GM23338 (cell line): Measurements from ENCODE around the gene CCNY. TPM values are rescaled to one million over a fixed set of nuclear protein-coding genes. Genes with fewer than 3 reads are reported as not detected.

Experiments used
- ATAC-seq: fragments of 200-7000 bp; cut with Tn5 transposase; 3 replicates; pipeline ENCODE4 v1.9.1; 2020
- DNase-seq: peaks from one replicate; pipeline ENCODE4 v3.0.0-alpha.2; 2015; ENCODE audit warnings: low spot score
- H2AFZ ChIP-seq: fragments of 200-600 bp; sonication (generic); 2 replicates; pipeline ENCODE4 v1.8.0; 2016; ENCODE audit warnings: antibody characterized with exemption, mild to moderate bottlenecking, moderate library complexity
- H3F3A ChIP-seq: fragments of 200-600 bp; sonication (generic); replicated peaks from 2 replicates; pipeline ENCODE4 v1.8.0; 2017; ENCODE audit warnings: antibody characterized with exemption, mixed run types, low read depth
- H3K27ac ChIP-seq: fragments of 200-600 bp; sonication (generic); 2 replicates; pipeline ENCODE4 v1.6.1; 2016; ENCODE audit warnings: low read depth
- H3K27me3 ChIP-seq: fragments of 200-600 bp; sonication (generic); 2 replicates; pipeline ENCODE4 v1.8.0; 2016; ENCODE audit warnings: mild to moderate bottlenecking, mixed run types, moderate library complexity; ENCODE audit not compliant: insufficient read depth
- H3K36me3 ChIP-seq: fragments of 200-600 bp; sonication (generic); 2 replicates; pipeline ENCODE4 v1.8.0; 2016; ENCODE audit warnings: mild to moderate bottlenecking; ENCODE audit not compliant: insufficient read depth
- H3K4me1 ChIP-seq: fragments of 200-600 bp; sonication (generic); 2 replicates; pipeline ENCODE4 v1.8.0; 2016; ENCODE audit warnings: mild to moderate bottlenecking, moderate library complexity; ENCODE audit not compliant: insufficient read depth
- H3K4me2 ChIP-seq: fragments of 200-600 bp; sonication (generic); 2 replicates; pipeline ENCODE4 v1.7.1; 2017; ENCODE audit warnings: mixed run types
- H3K4me3 ChIP-seq: fragments of 200-600 bp; sonication (generic); 2 replicates; pipeline ENCODE4 v1.6.1; 2016; ENCODE audit warnings: mixed run types
- H3K79me2 ChIP-seq: fragments of 200-600 bp; sonication (generic); replicated peaks from 2 replicates; pipeline ENCODE4 v1.8.0; 2017; ENCODE audit warnings: mild to moderate bottlenecking; ENCODE audit not compliant: insufficient read depth
- H3K9me2 ChIP-seq: fragments of 200-600 bp; sonication (generic); 2 replicates; pipeline ENCODE4 v1.8.0; 2017; ENCODE audit not compliant: insufficient read depth
- H4K20me1 ChIP-seq: fragments of 200-600 bp; sonication (generic); replicated peaks from 2 replicates; pipeline ENCODE4 v1.8.0; 2017; ENCODE audit warnings: mild to moderate bottlenecking; ENCODE audit not compliant: insufficient read depth
- H3K27ac Mint-ChIP-seq: 2 replicates; pipeline ENCODE4 v1.8.0; 2020; ENCODE audit warnings: inconsistent platforms, mild to moderate bottlenecking, moderate library complexity, mixed read lengths
- H3K27me3 Mint-ChIP-seq: 3 replicates; pipeline ENCODE4 v1.8.0; 2022; ENCODE audit warnings: low read depth, mild to moderate bottlenecking, moderate library complexity, mixed read lengths, inconsistent platforms; ENCODE audit not compliant: insufficient read depth, poor library complexity
- H3K36me3 Mint-ChIP-seq: 3 replicates; pipeline ENCODE4 v1.8.0; 2021; ENCODE audit warnings: low read depth, mild to moderate bottlenecking, inconsistent platforms, moderate library complexity, mixed read lengths
- H3K4me1 Mint-ChIP-seq: 3 replicates; pipeline ENCODE4 v1.8.0; 2020; ENCODE audit warnings: mild to moderate bottlenecking, inconsistent platforms, mixed read lengths
- H3K4me3 Mint-ChIP-seq: 3 replicates; pipeline ENCODE4 v1.8.0; 2021; ENCODE audit warnings: moderate library complexity, mild to moderate bottlenecking, inconsistent platforms, mixed read lengths
- H3K9me3 Mint-ChIP-seq: 3 replicates; pipeline ENCODE4 v1.8.0; 2020; ENCODE audit warnings: moderate library complexity, mild to moderate bottlenecking, inconsistent platforms, mixed read lengths
- CREB1 ChIP-seq: fragments of 250-450 bp; sonication (Bioruptor Pico); IDR thresholded peaks from 2 replicates; pipeline ENCODE4 v1.5.0; 2020; ENCODE audit warnings: low read depth, mild to moderate bottlenecking, moderate library complexity
- EZH2 ChIP-seq: fragments of 200-600 bp; sonication (generic); IDR thresholded peaks from one replicate; pipeline ENCODE4 v1.8.0; 2017; ENCODE audit warnings: antibody characterized with exemption, mild to moderate bottlenecking, low read depth; ENCODE audit not compliant: unreplicated experiment
- EZH2phosphoT487 ChIP-seq: fragments of 200-600 bp; sonication (generic); IDR thresholded peaks from one replicate; pipeline ENCODE4 v1.8.1; 2018; ENCODE audit warnings: antibody characterized with exemption; ENCODE audit not compliant: unreplicated experiment
- JUNB ChIP-seq: IDR thresholded peaks from one replicate; pipeline ENCODE4 v1.6.1; 2016; ENCODE audit warnings: antibody characterized with exemption; ENCODE audit not compliant: unreplicated experiment
- NANOG ChIP-seq: IDR thresholded peaks from 2 replicates; pipeline ENCODE4 v1.6.1; 2016; ENCODE audit warnings: antibody characterized with exemption, borderline replicate concordance
- POLR2AphosphoS5 ChIP-seq: IDR thresholded peaks from 2 replicates; pipeline ENCODE4 v1.6.1; 2016; ENCODE audit warnings: antibody characterized with exemption, low read depth
- STAT1 ChIP-seq: IDR thresholded peaks from one replicate; pipeline ENCODE4 v1.6.1; 2016; ENCODE audit warnings: antibody characterized with exemption; ENCODE audit not compliant: unreplicated experiment
- ZNF114 ChIP-seq: fragments of 250-450 bp; sonication (Bioruptor Pico); IDR thresholded peaks from 2 replicates; pipeline ENCODE4 v1.5.0; 2020; ENCODE audit warnings: mild to moderate bottlenecking, moderate library complexity
- ZNF331 ChIP-seq: fragments of 250-450 bp; sonication (Bioruptor Pico); IDR thresholded peaks from 2 replicates; pipeline ENCODE4 v1.5.0; 2020; ENCODE audit warnings: low read depth, mild to moderate bottlenecking, moderate library complexity
- polyA plus RNA-seq: library from polyadenylated mRNA; unstranded; fragments of >200 nt; fragmentation: Nextera tagmentation; extraction: Ambion mirVana; gene quantifications from 2 replicates; pipeline ENCODE4 v1.2.1, GENCODE V29; 2016
- total RNA-seq: library from RNA; depleted of rRNA; stranded (reverse); fragments of >200 nt; shearing (Covaris generic); gene quantifications from 2 replicates; pipeline ENCODE4 v1.2.3, GENCODE V29; 2014
- TF ChIP-seq, protein P1 (sequence below), 2 experiments: fragments of 200-600 bp in 1 of 2; sonication (generic) in 1 of 2; conservative IDR thresholded peaks; 2 replicates each; pipeline versions ENCODE4 v1.5.1 to v1.6.1; 2016 to 2017; ENCODE audit warnings: antibody characterized with exemption in 2 of 2, low read depth in 2 of 2, mild to moderate bottlenecking in 2 of 2, moderate library complexity in 1 of 2
- TF ChIP-seq, protein P2 (sequence below): IDR thresholded peaks from one replicate; pipeline ENCODE4 v1.6.1; 2018; ENCODE audit warnings: antibody characterized with exemption; ENCODE audit not compliant: unreplicated experiment
- TF ChIP-seq, protein P3 (sequence below): fragments of 250-450 bp; sonication (Bioruptor Pico); IDR thresholded peaks from 2 replicates; pipeline ENCODE4 v1.5.0; 2020; ENCODE audit warnings: mild to moderate bottlenecking, moderate library complexity
- TF ChIP-seq, protein P4 (sequence below): IDR thresholded peaks from 2 replicates; pipeline ENCODE4 v1.6.1; 2016; ENCODE audit warnings: antibody characterized with exemption

CCNY gene
- total and polyA plus RNA-seq, 2 experiments from 2014 or later: 14.2 to 29.0 TPM

DNA sequence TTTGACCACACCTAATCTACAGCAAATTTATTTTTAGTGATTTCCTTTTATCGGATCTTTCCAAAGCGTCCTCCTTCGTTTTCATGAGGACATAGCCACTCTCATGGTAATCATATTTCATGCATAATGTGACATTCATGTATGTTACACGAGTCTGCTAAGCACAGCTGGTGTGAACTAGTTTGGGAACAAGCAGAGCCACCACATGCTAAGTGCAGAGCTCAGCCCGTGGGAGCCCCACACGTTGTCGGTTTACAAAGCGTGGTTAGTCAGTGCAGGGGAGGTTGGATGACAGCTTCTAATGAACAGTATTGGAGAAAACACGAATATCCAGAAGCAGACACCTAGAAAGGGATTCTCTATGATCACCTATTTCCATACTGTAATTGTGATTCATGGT, 190.4 kb downstream of the CCNY start (continued):
- TF ChIP-seq, protein P1, sequence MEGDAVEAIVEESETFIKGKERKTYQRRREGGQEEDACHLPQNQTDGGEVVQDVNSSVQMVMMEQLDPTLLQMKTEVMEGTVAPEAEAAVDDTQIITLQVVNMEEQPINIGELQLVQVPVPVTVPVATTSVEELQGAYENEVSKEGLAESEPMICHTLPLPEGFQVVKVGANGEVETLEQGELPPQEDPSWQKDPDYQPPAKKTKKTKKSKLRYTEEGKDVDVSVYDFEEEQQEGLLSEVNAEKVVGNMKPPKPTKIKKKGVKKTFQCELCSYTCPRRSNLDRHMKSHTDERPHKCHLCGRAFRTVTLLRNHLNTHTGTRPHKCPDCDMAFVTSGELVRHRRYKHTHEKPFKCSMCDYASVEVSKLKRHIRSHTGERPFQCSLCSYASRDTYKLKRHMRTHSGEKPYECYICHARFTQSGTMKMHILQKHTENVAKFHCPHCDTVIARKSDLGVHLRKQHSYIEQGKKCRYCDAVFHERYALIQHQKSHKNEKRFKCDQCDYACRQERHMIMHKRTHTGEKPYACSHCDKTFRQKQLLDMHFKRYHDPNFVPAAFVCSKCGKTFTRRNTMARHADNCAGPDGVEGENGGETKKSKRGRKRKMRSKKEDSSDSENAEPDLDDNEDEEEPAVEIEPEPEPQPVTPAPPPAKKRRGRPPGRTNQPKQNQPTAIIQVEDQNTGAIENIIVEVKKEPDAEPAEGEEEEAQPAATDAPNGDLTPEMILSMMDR (conservative IDR thresholded peaks at IDR 0.05; ENCODE audit: low read depth in 2 of 2): no peak
- TF ChIP-seq STAT1 (no peak), EZH2 (no peak), ZNF331 (CRISPR knock-in tag) (no peak), CREB1 (CRISPR knock-in tag) (no peak)
- TF ChIP-seq, protein P2, sequence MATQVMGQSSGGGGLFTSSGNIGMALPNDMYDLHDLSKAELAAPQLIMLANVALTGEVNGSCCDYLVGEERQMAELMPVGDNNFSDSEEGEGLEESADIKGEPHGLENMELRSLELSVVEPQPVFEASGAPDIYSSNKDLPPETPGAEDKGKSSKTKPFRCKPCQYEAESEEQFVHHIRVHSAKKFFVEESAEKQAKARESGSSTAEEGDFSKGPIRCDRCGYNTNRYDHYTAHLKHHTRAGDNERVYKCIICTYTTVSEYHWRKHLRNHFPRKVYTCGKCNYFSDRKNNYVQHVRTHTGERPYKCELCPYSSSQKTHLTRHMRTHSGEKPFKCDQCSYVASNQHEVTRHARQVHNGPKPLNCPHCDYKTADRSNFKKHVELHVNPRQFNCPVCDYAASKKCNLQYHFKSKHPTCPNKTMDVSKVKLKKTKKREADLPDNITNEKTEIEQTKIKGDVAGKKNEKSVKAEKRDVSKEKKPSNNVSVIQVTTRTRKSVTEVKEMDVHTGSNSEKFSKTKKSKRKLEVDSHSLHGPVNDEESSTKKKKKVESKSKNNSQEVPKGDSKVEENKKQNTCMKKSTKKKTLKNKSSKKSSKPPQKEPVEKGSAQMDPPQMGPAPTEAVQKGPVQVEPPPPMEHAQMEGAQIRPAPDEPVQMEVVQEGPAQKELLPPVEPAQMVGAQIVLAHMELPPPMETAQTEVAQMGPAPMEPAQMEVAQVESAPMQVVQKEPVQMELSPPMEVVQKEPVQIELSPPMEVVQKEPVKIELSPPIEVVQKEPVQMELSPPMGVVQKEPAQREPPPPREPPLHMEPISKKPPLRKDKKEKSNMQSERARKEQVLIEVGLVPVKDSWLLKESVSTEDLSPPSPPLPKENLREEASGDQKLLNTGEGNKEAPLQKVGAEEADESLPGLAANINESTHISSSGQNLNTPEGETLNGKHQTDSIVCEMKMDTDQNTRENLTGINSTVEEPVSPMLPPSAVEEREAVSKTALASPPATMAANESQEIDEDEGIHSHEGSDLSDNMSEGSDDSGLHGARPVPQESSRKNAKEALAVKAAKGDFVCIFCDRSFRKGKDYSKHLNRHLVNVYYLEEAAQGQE: no peak

DNA sequence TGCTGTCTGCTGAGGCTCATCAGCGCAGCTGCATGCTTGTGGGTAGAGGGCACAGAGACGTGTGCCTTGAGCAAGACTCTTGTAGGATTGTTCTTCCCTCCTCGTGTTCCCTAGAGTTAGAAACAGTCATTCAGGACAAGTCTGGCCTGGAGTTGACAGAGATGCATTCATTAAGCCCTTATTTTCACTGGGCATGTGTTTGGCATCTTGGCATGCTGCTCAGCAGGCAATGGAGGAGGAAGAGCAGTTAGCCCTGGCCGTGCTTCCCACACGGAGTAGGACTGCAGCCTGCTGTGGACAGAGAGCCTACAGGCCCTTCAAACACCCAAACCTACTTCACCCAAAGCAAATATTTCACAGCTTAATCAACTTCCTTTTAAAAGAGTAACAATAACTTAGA, 195.8 kb downstream of the CCNY start:
- ATAC-seq (no peak), DNase-seq (no peak)
- Histone ChIP-seq H3K4me1 (peaks cover 9% of the 10 kb centered on the region), H3K27ac (no peak overlapping the region), H3K79me2 (no peaks in the 10 kb centered on the region), H2AFZ (no peak overlapping the region), H4K20me1 (no peaks in the 10 kb centered on the region; the same call in 1 of the 2 replicates), H3K9me2 (no peaks in the 10 kb centered on the region), H3F3A (no peaks in the 10 kb centered on the region), H3K27me3 (no peaks in the 10 kb centered on the region), H3K36me3 (peaks cover 4% of the 10 kb centered on the region; the same call in 1 of the 2 replicates), H3K4me2 (no peak overlapping the region), H3K4me3 (no peak overlapping the region)
- TF ChIP-seq NANOG (no peak), STAT1 (no peak), ZNF114 (CRISPR knock-in tag) (no peak), EZH2phosphoT487 (no peak), EZH2 (no peak), JUNB (no peak), POLR2AphosphoS5 (no peak), CREB1 (CRISPR knock-in tag) (no peak), ZNF331 (CRISPR knock-in tag) (no peak)
- TF ChIP-seq, protein P3, sequence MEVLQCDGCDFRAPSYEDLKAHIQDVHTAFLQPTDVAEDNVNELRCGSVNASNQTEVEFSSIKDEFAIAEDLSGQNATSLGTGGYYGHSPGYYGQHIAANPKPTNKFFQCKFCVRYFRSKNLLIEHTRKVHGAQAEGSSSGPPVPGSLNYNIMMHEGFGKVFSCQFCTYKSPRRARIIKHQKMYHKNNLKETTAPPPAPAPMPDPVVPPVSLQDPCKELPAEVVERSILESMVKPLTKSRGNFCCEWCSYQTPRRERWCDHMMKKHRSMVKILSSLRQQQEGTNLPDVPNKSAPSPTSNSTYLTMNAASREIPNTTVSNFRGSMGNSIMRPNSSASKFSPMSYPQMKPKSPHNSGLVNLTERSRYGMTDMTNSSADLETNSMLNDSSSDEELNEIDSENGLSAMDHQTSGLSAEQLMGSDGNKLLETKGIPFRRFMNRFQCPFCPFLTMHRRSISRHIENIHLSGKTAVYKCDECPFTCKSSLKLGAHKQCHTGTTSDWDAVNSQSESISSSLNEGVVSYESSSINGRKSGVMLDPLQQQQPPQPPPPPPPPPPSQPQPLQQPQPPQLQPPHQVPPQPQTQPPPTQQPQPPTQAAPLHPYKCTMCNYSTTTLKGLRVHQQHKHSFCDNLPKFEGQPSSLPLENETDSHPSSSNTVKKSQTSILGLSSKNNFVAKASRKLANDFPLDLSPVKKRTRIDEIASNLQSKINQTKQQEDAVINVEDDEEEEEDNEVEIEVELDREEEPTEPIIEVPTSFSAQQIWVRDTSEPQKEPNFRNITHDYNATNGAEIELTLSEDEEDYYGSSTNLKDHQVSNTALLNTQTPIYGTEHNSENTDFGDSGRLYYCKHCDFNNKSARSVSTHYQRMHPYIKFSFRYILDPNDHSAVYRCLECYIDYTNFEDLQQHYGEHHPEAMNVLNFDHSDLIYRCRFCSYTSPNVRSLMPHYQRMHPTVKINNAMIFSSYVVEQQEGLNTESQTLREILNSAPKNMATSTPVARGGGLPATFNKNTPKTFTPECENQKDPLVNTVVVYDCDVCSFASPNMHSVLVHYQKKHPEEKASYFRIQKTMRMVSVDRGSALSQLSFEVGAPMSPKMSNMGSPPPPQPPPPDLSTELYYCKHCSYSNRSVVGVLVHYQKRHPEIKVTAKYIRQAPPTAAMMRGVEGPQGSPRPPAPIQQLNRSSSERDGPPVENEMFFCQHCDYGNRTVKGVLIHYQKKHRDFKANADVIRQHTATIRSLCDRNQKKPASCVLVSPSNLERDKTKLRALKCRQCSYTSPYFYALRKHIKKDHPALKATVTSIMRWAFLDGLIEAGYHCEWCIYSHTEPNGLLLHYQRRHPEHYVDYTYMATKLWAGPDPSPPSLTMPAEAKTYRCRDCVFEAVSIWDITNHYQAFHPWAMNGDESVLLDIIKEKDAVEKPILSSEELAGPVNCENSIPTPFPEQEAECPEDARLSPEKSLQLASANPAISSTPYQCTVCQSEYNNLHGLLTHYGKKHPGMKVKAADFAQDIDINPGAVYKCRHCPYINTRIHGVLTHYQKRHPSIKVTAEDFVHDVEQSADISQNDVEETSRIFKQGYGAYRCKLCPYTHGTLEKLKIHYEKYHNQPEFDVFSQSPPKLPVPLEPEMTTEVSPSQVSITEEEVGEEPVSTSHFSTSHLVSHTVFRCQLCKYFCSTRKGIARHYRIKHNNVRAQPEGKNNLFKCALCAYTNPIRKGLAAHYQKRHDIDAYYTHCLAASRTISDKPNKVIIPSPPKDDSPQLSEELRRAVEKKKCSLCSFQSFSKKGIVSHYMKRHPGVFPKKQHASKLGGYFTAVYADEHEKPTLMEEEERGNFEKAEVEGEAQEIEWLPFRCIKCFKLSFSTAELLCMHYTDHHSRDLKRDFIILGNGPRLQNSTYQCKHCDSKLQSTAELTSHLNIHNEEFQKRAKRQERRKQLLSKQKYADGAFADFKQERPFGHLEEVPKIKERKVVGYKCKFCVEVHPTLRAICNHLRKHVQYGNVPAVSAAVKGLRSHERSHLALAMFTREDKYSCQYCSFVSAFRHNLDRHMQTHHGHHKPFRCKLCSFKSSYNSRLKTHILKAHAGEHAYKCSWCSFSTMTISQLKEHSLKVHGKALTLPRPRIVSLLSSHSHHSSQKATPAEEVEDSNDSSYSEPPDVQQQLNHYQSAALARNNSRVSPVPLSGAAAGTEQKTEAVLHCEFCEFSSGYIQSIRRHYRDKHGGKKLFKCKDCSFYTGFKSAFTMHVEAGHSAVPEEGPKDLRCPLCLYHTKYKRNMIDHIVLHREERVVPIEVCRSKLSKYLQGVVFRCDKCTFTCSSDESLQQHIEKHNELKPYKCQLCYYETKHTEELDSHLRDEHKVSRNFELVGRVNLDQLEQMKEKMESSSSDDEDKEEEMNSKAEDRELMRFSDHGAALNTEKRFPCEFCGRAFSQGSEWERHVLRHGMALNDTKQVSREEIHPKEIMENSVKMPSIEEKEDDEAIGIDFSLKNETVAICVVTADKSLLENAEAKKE (CRISPR knock-in tag): no peak
- TF ChIP-seq, protein P4, sequence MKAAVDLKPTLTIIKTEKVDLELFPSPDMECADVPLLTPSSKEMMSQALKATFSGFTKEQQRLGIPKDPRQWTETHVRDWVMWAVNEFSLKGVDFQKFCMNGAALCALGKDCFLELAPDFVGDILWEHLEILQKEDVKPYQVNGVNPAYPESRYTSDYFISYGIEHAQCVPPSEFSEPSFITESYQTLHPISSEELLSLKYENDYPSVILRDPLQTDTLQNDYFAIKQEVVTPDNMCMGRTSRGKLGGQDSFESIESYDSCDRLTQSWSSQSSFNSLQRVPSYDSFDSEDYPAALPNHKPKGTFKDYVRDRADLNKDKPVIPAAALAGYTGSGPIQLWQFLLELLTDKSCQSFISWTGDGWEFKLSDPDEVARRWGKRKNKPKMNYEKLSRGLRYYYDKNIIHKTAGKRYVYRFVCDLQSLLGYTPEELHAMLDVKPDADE: no peak
- Mint-ChIP-seq H3K36me3 (peaks cover 57% of the 10 kb centered on the region), H3K4me1 (peaks cover 12% of the 10 kb centered on the region), H3K27me3 (peaks cover 6% of the 10 kb centered on the region), H3K9me3 (peaks cover 13% of the 10 kb centered on the region), H3K27ac (no peak overlapping the region), H3K4me3 (no peak overlapping the region)
